HG03558 (cell line): ENCODE measurements around the gene CDK11B.
"Not testable (repeated sequence)": the region's sequence is repeated elsewhere in the genome, so short reads cannot be mapped to it uniquely, and the experiment has no call there.

Experiments
- ATAC-seq: cut with Tn5 transposase; IDR thresholded peaks from one replicate; pipeline ENCODE4 v1.9.1; 2021; ENCODE audit warnings: moderate number of reproducible peaks; ENCODE audit not compliant: unreplicated experiment; ENCODE audit errors: extremely low read depth

The CDK11B gene

DNA sequence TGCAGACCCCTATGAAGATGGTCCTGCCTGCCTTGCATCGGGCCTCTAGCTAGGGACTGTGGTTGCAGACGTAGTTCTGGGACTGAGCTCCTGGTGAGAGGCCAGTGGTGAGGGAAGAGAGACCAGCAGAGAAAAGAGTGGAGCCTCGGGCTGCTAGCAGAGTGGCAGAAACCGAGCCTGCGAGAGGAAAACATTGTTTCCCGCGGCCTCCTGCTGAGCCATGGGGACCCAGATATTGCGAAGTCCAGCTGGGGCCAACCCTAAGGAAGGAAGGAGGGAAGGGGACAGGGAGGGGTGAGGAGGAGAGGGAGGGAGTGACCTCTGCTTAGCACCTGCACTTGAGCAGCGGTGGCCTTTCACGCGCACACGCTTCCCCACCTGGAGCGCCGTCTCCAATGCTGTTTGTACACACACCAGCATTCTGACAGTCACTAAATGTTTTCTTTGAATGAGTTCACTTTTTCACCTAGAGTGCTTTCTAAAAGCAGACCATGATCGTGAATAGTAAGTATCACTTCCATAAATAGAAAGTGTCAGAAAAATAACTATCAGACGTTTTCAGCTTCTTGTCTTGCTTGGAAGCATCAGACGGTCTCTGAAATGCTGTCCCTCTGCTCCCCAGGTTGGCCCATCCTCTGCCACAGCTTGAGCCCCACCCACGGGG lies 56.4 kb downstream of the CDK11B start:
- no peak for ATAC-seq

- no peak for ATAC-seq
These were observed 57.1 kb downstream of the CDK11B start for GRCh38 chr1:1601564-1602303.

- ATAC-seq: no peak
These were observed 57.8 kb downstream of the CDK11B start for GRCh38 chr1:1600861-1601563.

DNA sequence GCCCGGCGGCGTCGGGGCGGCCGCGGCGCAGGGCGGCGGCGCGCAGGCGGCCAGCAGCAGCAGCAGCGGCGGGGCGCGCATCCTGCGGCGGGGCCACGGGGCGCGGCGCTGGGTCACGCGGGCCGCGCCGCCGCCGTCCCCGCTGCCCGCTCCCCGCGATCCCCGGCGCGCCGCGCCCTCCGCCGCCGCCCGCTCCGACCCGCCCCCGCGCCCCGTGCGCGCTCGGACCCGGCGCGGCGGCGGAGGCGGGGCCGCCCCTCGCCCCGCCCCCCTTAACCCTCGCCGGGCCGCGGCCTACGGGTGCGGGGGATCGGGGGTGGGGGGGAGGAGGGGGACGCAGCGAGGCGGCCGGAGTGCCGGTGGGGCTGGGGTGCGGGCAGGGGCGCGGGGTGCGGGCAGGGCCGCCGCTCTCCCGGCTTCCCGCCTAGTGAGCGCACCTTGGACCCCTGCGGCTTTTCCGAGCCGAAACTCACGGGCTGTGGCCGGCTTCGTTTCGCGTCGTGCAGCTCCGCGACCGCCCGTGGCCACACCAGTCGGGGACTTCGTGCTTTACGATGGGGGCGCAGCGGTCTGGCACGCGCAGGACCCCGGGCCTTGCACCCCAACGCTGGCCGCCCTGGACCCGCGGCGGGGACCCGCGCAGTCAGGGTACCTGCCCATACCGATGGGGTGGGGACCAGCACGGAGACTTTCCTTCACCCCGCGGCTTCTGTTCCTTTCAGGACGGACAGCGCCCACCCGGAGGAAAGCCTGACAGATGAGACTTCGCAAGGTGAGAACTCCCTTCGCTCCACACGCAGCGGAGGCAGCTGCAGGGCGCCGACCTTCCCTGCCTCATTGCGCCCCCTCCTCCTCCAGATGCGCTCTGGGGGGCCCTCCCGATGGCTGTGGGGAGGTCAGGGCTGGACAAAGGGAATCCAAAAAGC lies 58.6 kb downstream of the CDK11B start, which contains the start of gene FNDC10:
TSS of gene FNDC10 (minus strand) at position 201 of the 926 bp plus-strand sequence. CDS start at position 81, 120 bp downstream.
- ATAC-seq: no peak

- ATAC-seq: no peak
These were observed 59.5 kb downstream of the CDK11B start for GRCh38 chr1:1599030-1599934.

- no peak for ATAC-seq
These were observed 60.1 kb downstream of the CDK11B start for GRCh38 chr1:1598720-1599029.

DNA sequence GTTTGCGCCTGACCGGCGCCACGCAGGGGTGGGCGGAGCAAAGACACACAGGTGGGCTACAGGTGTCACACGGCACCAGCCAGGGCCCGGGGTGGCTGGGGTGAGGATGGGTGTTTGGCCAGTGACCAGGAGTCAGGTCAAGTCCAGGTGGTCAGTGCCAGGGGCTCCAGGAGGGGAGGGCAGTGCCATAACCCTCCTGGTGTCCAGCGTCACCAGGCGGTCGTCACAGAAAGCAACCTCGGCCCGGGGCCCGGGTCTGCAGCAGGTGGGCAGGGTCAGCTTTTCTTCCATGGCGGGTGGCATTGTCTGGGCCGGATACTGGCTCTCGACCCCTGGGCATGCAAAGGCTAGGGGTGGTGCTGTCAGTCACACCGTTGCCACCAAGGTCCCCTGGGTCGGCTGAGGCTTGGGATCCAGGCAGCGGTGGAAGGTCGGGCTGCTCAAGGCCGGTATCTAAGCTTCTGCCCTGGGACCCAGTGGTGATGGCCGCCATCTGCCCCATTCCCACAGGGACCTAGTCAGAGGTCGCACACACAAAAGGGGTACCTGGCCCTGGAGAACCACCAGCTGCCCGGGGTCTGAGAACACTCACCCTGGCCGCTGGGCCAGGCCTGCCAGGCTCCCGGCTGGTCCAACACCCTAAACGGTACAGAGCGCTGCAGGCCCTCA lies 60.6 kb downstream of the CDK11B start:
- no peak for ATAC-seq

- ATAC-seq: no peak
These were observed 61.4 kb downstream of the CDK11B start for GRCh38 chr1:1597275-1597930.

- ATAC-seq: no peak
These were observed 62.1 kb downstream of the CDK11B start for GRCh38 chr1:1596493-1597274.

DNA sequence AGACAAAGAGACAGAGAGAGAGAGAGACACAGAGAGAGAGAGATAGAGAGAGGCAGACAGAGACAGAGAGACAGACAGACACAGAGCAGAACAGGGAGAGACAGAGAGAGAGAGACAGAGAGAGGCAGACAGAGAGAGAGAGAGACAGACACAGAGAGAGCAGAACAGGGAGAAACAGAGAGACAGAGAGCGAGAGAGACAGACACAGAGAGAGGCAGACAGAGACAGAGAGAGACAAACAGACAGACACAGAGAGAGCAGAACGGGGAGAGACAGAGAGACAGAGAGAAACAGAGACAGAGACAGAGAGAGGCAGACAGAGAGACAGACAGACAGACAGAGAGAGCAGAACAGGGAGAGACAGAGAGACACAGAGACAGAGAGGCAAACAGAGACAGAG lies 63.5 kb downstream of the CDK11B start:
- ATAC-seq: not testable (repeated sequence)

DNA sequence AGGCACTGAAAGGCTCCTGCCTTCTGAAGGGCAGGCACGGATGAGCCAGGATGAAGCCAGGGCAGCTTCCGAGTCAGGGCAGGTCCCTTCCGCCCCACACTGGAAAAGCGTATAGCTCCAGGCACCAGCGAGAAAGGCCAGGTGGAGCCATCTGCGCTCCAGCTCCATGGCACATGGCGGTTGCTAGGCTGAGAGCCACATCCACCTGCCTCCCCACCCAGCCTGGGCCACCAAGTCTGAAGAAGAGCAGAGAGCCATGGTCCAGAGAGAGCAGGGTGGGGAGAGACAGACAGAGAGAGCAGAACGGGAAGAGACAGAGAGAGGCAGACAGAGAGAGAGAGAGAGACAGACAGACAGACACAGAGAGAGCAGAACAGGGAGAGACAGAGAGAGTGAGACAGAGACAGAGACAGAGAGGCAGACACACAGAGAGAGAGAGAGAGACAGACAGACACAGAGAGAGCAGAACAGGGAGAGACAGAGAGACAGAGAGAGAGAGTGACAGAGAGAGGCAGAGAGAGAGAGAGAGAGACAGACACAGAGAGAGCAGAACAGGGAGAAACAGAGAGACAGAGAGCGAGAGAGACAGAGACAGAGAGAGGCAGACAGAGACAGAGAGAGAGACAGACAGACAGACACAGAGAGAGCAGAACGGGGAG lies 64.1 kb downstream of the CDK11B start:
- no peak for ATAC-seq

GRCh38 chr1:1593834-1594601 lies 64.8 kb downstream of the CDK11B start:
- no peak for ATAC-seq

- ATAC-seq: no peak
These were observed 67.4 kb downstream of the CDK11B start for GRCh38 chr1:1591452-1591851.
